NCI-H460 (cell line): ENCODE results near the gene LYPD8. TPM values are rescaled to one million over a fixed set of nuclear protein-coding genes. Genes with fewer than 3 reads are reported as not detected.

Source experiments
- DNase-seq: peaks from one replicate; pipeline ENCODE4 v3.0.0-alpha.2; 2016; ENCODE audit warnings: low read depth; ENCODE audit errors: extremely low read depth
- small RNA-seq, 2 experiments: library from RNA; depleted of rRNA; stranded (forward); fragments of <200 nt; gene quantifications; one replicate each; pipeline ENCODE3, GENCODE V24; 2014
- total RNA-seq: library from RNA; depleted of rRNA; stranded (reverse); fragments of >200 nt; shearing (Covaris generic); gene quantifications from 2 replicates; pipeline ENCODE4 v1.2.3, GENCODE V29; 2014; rRNA removed

Gene LYPD8
- total RNA-seq, 1 experiment from 2014 or later = not detected

- DNase-seq = no peak
These were observed 51.9 kb downstream of the LYPD8 start for GRCh38 chr1:248703674-248704073.

- DNase-seq = no peak
These were observed 52.8 kb downstream of the LYPD8 start, which contains the start of gene OR14I1 for GRCh38 chr1:248702714-248703113. OR14I1 (minus strand) TSS chr1:248702766.

GRCh38 chr1:248699099-248699498 lies 56.5 kb downstream of the LYPD8 start:
- no peak for DNase-seq

GRCh38 chr1:248697907-248698306 lies 57.7 kb downstream of the LYPD8 start:
- no peak for DNase-seq

GRCh38 chr1:248696774-248697173 lies 58.8 kb downstream of the LYPD8 start:
- DNase-seq = no peak

GRCh38 chr1:248696261-248696660 lies 59.3 kb downstream of the LYPD8 start:
- peak; percentile 34 for DNase-seq

GRCh38 chr1:248695451-248696132 lies 60.0 kb downstream of the LYPD8 start:
- no peak for DNase-seq

- no peak for DNase-seq
These were observed 63.9 kb downstream of the LYPD8 start for GRCh38 chr1:248691567-248692155.

Small RNA genes within 50 kb of the gene (small RNA-seq; reads per million reads assigned to genes)
- 0 reads per million in 2 experiments for gene AHCYP8

Other genes with a start within 250 kb of the LYPD8 start
- not detected in 2 replicates for gene OR2G6, start 247.7 kb downstream of the LYPD8 start, total RNA-seq
- not detected in 2 replicates for gene OR2T29, start 193.0 kb downstream of the LYPD8 start, total RNA-seq
- not detected in 2 replicates for gene OR2T34, start 181.0 kb downstream of the LYPD8 start, total RNA-seq
- not detected in 2 replicates for gene OR2T10, start 158.1 kb downstream of the LYPD8 start, total RNA-seq
- gene OR2T11, start 120.7 kb downstream of the LYPD8 start, total RNA-seq = not detected in 2 replicates
- not detected in 2 replicates for gene OR2T35, start 110.5 kb downstream of the LYPD8 start, total RNA-seq
- gene OR2T27, start 100.2 kb downstream of the LYPD8 start, total RNA-seq = not detected in 2 replicates
- not detected in 2 replicates for gene OR14I1, start 53.0 kb downstream of the LYPD8 start, total RNA-seq
- 20.5 and 23.6 TPM in 2 replicates for gene SH3BP5L, start 70.2 kb upstream of the LYPD8 start, total RNA-seq
- 33.0 and 38.6 TPM in 2 replicates for gene ZNF672, start 82.5 kb upstream of the LYPD8 start, total RNA-seq
- gene ZNF692, start 103.3 kb upstream of the LYPD8 start, total RNA-seq = 34.6 and 40.2 TPM in 2 replicates
- gene PGBD2, start 150.5 kb upstream of the LYPD8 start, total RNA-seq = 4.1 and 7.5 TPM in 2 replicates